HG02588 (cell line): ENCODE measurements around the gene PHKB.
A peak's percentile ranks its signal among the peaks of the same experiment; 100 is the strongest.
"Not testable (repeated sequence)": the region's sequence is repeated elsewhere in the genome, so short reads cannot be mapped to it uniquely, and the experiment has no call there.

Experiments
- ATAC-seq: cut with Tn5 transposase; IDR thresholded peaks from one replicate; pipeline ENCODE4 v1.9.1; 2021; ENCODE audit warnings: mild to moderate bottlenecking, moderate library complexity; ENCODE audit not compliant: unreplicated experiment

The PHKB gene

GRCh38 chr16:47468070-47468689, 7.0 kb downstream of the PHKB start:
- ATAC-seq: not testable (repeated sequence)

- no peak for ATAC-seq
Measured at GRCh38 chr16:47469227-47469626, 8.1 kb downstream of the PHKB start.

GRCh38 chr16:47470211-47470610, 9.1 kb downstream of the PHKB start:
- ATAC-seq: no peak

GRCh38 chr16:47470810-47471209, 9.7 kb downstream of the PHKB start:
- no peak for ATAC-seq

- not testable (repeated sequence) for ATAC-seq
Measured at GRCh38 chr16:47473004-47473403, 11.9 kb downstream of the PHKB start.

GRCh38 chr16:47473792-47474191, 12.7 kb downstream of the PHKB start:
- ATAC-seq: no peak

GRCh38 chr16:47475786-47476185, 14.7 kb downstream of the PHKB start:
- no peak for ATAC-seq

- no peak for ATAC-seq
Measured at GRCh38 chr16:47476654-47477345, 15.7 kb downstream of the PHKB start.

- ATAC-seq: no peak
Measured at GRCh38 chr16:47477679-47478078, 16.5 kb downstream of the PHKB start.

- ATAC-seq: no peak
Measured at GRCh38 chr16:47480410-47480809, 19.3 kb downstream of the PHKB start.

GRCh38 chr16:47481698-47482374, 20.7 kb downstream of the PHKB start:
- ATAC-seq: no peak

- ATAC-seq: no peak
Measured at GRCh38 chr16:47483616-47484015, 22.5 kb downstream of the PHKB start.

- ATAC-seq: no peak
Measured at GRCh38 chr16:47486856-47487255, 25.7 kb downstream of the PHKB start.

- ATAC-seq: no peak
Measured at GRCh38 chr16:47488051-47488450, 26.9 kb downstream of the PHKB start.

- no peak for ATAC-seq
Measured at GRCh38 chr16:47490471-47490870, 29.3 kb downstream of the PHKB start.

GRCh38 chr16:47492036-47492427, 30.9 kb downstream of the PHKB start:
- ATAC-seq: no peak

- ATAC-seq: peak; percentile 74
Measured at GRCh38 chr16:47492428-47493377, 31.6 kb downstream of the PHKB start.

- peak; percentile 40 for ATAC-seq
Measured at GRCh38 chr16:47493381-47494337, 32.5 kb downstream of the PHKB start.

- ATAC-seq: no peak
Measured at GRCh38 chr16:47499080-47499699, 38.1 kb downstream of the PHKB start.
